SK-N-SH (cell line): ENCODE measurements around the gene CHID1. TPM values are rescaled to one million over a fixed set of nuclear protein-coding genes. Genes with fewer than 3 reads are reported as not detected.

ENCODE experiments used
- CTCF ChIA-PET: fragments of 300-600, 350-600 bp; formaldehyde crosslinking; extraction: SDS; loops from one replicate; lab custom pipeline; 2021; lab: Yijun Ruan, JAX
- POLR2A ChIA-PET: fragments of 350-600 bp; sonication (Branson Sonifier 250); formaldehyde crosslinking; extraction: SDS; loops from one replicate; lab custom pipeline; 2020; ENCODE audit warnings: antibody characterized with exemption, inconsistent platforms; lab: Yijun Ruan, JAX
- DNase-seq: peaks from one replicate; pipeline ENCODE4 v3.0.0; 2012
- H2AFZ ChIP-seq: fragments of 200-600 bp; sonication (generic); 2 replicates; pipeline ENCODE4 v1.8.1; 2016; ENCODE audit warnings: antibody characterized with exemption, mild to moderate bottlenecking, low read depth
- H3F3A ChIP-seq: fragments of 200-600 bp; sonication (generic); replicated peaks from 2 replicates; pipeline ENCODE3; 2016; ENCODE audit warnings: antibody characterized with exemption, mild to moderate bottlenecking; ENCODE audit not compliant: insufficient read depth
- H3K27ac ChIP-seq, 2 experiments: fragments of 200-500 bp in 1 of 2; fragments of 200-600 bp in 1 of 2; sonication (Bioruptor generic) in 1 of 2; sonication (generic), shearing (Covaris generic) in 1 of 2; 2 replicates each; pipeline versions ENCODE4 v1.5.1 to v1.6.1; 2014 to 2016; ENCODE audit warnings: low read depth in 2 of 2, inconsistent platforms in 1 of 2, low read length in 1 of 2, mild to moderate bottlenecking in 1 of 2, mixed read lengths in 1 of 2
- H3K27me3 ChIP-seq: fragments of 200-600 bp; sonication (generic), shearing (Covaris generic); 2 replicates; pipeline ENCODE4 v1.6.1; 2016; ENCODE audit warnings: mixed run types; ENCODE audit not compliant: insufficient read depth
- H3K36me3 ChIP-seq, 2 experiments: fragments of 200-500 bp in 1 of 2; fragments of 200-600 bp in 1 of 2; sonication (Bioruptor generic) in 1 of 2; sonication (generic) in 1 of 2; replicated peaks in 1 of 2; 2 replicates each; pipeline versions ENCODE3 to v1.5.1; 2014 to 2016; ENCODE audit warnings: low read length in 1 of 2, mild to moderate bottlenecking in 1 of 2; ENCODE audit not compliant: insufficient read depth in 2 of 2, control insufficient read depth in 1 of 2
- H3K4me1 ChIP-seq, 2 experiments: fragments of 200-500 bp in 1 of 2; fragments of 200-600 bp in 1 of 2; sonication (Bioruptor generic) in 1 of 2; sonication (generic), shearing (Covaris generic) in 1 of 2; 2 replicates each; pipeline versions ENCODE4 v1.5.1 to v1.6.1; 2014 to 2016; ENCODE audit warnings: low read depth in 1 of 2, low read length in 1 of 2, mixed run types in 1 of 2; ENCODE audit not compliant: insufficient read depth in 2 of 2, control insufficient read depth in 1 of 2
- H3K4me2 ChIP-seq: fragments of 200-600 bp; sonication (generic), shearing (Covaris generic); 2 replicates; pipeline ENCODE4 v1.6.1; 2017; ENCODE audit warnings: mixed run types
- H3K4me3 ChIP-seq, 2 experiments: fragments of 200-500 bp in 1 of 2; fragments of 200-600 bp in 1 of 2; sonication (Bioruptor generic) in 1 of 2; sonication (generic), shearing (Covaris generic) in 1 of 2; 2 replicates each; pipeline versions ENCODE4 v1.5.1 to v1.8.1; 2014 to 2016; ENCODE audit warnings: low read depth in 2 of 2, inconsistent platforms in 1 of 2, low read length in 1 of 2, mild to moderate bottlenecking in 1 of 2, mixed read lengths in 1 of 2, moderate library complexity in 1 of 2
- H3K79me2 ChIP-seq: fragments of 200-600 bp; sonication (generic); 2 replicates; pipeline ENCODE4 v1.8.1; 2017; ENCODE audit warnings: mild to moderate bottlenecking; ENCODE audit not compliant: insufficient read depth
- H3K9ac ChIP-seq: fragments of 200-600 bp; sonication (generic); 2 replicates; pipeline ENCODE4 v1.6.1; 2017; ENCODE audit warnings: mixed run types
- H3K9me2 ChIP-seq: fragments of 200-600 bp; sonication (generic); 2 replicates; pipeline ENCODE4 v1.6.1; 2017; ENCODE audit warnings: mixed run types
- H3K9me3 ChIP-seq: fragments of 200-600 bp; sonication (generic); 2 replicates; pipeline ENCODE4 v1.6.1; 2017; ENCODE audit warnings: mixed run types, mild to moderate bottlenecking, moderate library complexity
- H4K20me1 ChIP-seq: fragments of 200-600 bp; sonication (generic); 2 replicates; pipeline ENCODE4 v1.6.1; 2017; ENCODE audit warnings: mild to moderate bottlenecking, mixed run types; ENCODE audit not compliant: insufficient read depth
- ELF1 ChIP-seq: IDR thresholded peaks from 2 replicates; pipeline ENCODE4 v1.4.0; 2012
- EP300 ChIP-seq, 2 experiments: IDR thresholded peaks; 2 replicates each; pipeline versions ENCODE4 v1.4.0 to v1.6.1; 2012; ENCODE audit warnings: borderline replicate concordance in 1 of 2, low read depth in 1 of 2, low read length in 1 of 2
- EZH2phosphoT487 ChIP-seq: fragments of 200-600 bp; sonication (generic); IDR thresholded peaks from 2 replicates; pipeline ENCODE4 v1.6.1; 2017; ENCODE audit warnings: low read depth, mixed run types, mild to moderate bottlenecking, antibody characterized with exemption, moderate library complexity, borderline replicate concordance
- FOXM1 ChIP-seq: IDR thresholded peaks from 2 replicates; pipeline ENCODE4 v1.4.0; 2012; ENCODE audit warnings: low read depth, mild to moderate bottlenecking
- GABPA ChIP-seq: IDR thresholded peaks from 2 replicates; pipeline ENCODE4 v1.4.0; 2012; ENCODE audit warnings: low read depth, mild to moderate bottlenecking
- GATA2 ChIP-seq: sonication (generic); formaldehyde crosslinking; IDR thresholded peaks from 2 replicates; pipeline ENCODE4 v1.5.0; 2020; ENCODE audit warnings: mild to moderate bottlenecking, missing genetic modification reagents
- JUND ChIP-seq: IDR thresholded peaks from 2 replicates; pipeline ENCODE4 v1.4.0; 2012
- MEF2A ChIP-seq: IDR thresholded peaks from 2 replicates; pipeline ENCODE4 v1.4.0; 2012; ENCODE audit warnings: low read depth, borderline replicate concordance
- MXI1 ChIP-seq: IDR thresholded peaks from 2 replicates; pipeline ENCODE4 v1.6.1; 2012; ENCODE audit warnings: mild to moderate bottlenecking, low read depth, low read length, improper control_type of control experiment
- POLR2AphosphoS5 ChIP-seq: IDR thresholded peaks from 2 replicates; pipeline ENCODE4 v1.6.1; 2012; ENCODE audit warnings: low read depth, low read length
- RXRA ChIP-seq: IDR thresholded peaks from 2 replicates; pipeline ENCODE4 v1.4.0; 2012; ENCODE audit warnings: low read depth, mild to moderate bottlenecking, borderline replicate concordance
- SIN3A ChIP-seq: IDR thresholded peaks from 2 replicates; pipeline ENCODE4 v1.6.1; 2012; ENCODE audit warnings: low read depth, mild to moderate bottlenecking, low read length, moderate library complexity, borderline replicate concordance
- SMC3 ChIP-seq: IDR thresholded peaks from 2 replicates; pipeline ENCODE4 v1.6.1; 2012; ENCODE audit warnings: low read depth, low read length, improper control_type of control experiment
- TCF12 ChIP-seq: IDR thresholded peaks from 2 replicates; pipeline ENCODE4 v1.4.0; 2012
- TEAD4 ChIP-seq: IDR thresholded peaks from 2 replicates; pipeline ENCODE4 v1.4.0; 2012; ENCODE audit warnings: mild to moderate bottlenecking, borderline replicate concordance; ENCODE audit not compliant: insufficient read depth
- WGBS: methylation state at CpG from one replicate; pipeline ENCODE4 v1.1.6; 2017; ENCODE audit warnings: low lambda C conversion rate; 5-methylcytosine and 5-hydroxymethylcytosine counted together
- polyA plus RNA-seq, 3 experiments: library from polyadenylated mRNA; depleted of rRNA; stranded (reverse); fragments of >200 nt; gene quantifications; 2 replicates each; pipeline ENCODE4 v1.2.3, GENCODE V29; 2012
- TF ChIP-seq, protein P1 (sequence below): IDR thresholded peaks from 2 replicates; pipeline ENCODE4 v1.4.0; 2012; ENCODE audit warnings: low read depth, borderline replicate concordance
- TF ChIP-seq, protein P2 (sequence below): fragments of 150-350 bp; IDR thresholded peaks from 2 replicates; pipeline ENCODE4 v1.6.1; 2016; ENCODE audit warnings: mild to moderate bottlenecking, low read depth, low read length

CHID1 gene
- polyA plus RNA-seq, 1 of the 3 experiments (the other 2 are of a cell fraction): 231 TPM

DNA sequence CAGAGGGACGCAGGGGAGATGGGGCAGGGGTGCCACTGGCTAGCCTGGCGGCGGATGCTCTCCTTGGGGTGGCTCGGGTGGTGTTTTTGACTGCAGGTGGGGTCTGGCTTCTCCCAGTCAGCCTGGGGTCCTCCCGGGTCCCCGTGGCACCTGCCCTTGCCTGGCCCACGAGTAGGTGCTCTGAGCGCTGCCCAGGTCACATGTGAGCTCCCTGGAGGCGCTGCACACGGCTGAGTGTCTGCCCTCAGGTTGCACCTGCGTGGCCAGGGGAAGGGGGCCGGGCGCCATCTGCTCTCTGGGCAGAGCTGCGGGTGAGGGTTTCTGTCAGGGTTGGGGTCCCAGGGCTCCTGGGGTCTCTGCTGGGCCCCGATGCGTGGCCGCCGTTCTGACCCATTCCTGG lies 62.7 kb downstream of the CHID1 start:
- no peaks in the 10 kb centered on the region for H3K9me3 ChIP-seq
- no peaks in the 10 kb centered on the region for H3K27me3 ChIP-seq
- ChIA-PET POLR2A (interaction anchor here (0.8 to 1.5 kb wide), 2 partner anchors 12 to 204 kb away, joined by 3 read pairs; no protein-coding TSS in a partner anchor), CTCF (interaction anchor here (0.8 to 7.5 kb wide), 29 partner anchors 9 to 242 kb away, joined by 3 to 70 read pairs (median 5); partner anchors contain the start of gene MUC6)
- peak overlapping the region; percentile 86; the same call in 1 of the 2 replicates for H3K4me2 ChIP-seq
- no peak overlapping the region for H2AFZ ChIP-seq
- no peak for DNase-seq
- 100% methylated on average over 1 of the region's 18 CpGs for WGBS
- H3K4me1 ChIP-seq: peaks cover 32 to 44% of the 10 kb centered on the region in 2 experiments; a peak in 3 of 4 replicates
- peaks cover 41% of the 10 kb centered on the region for H4K20me1 ChIP-seq
- peaks cover 63% of the 10 kb centered on the region for H3K79me2 ChIP-seq
- no peak overlapping the region for H3K9ac ChIP-seq
- no peaks in the 10 kb centered on the region for H3K9me2 ChIP-seq
- H3K27ac ChIP-seq: no peak overlapping the region
- no peak overlapping the region; a peak in 1 of 4 replicates for H3K4me3 ChIP-seq
- TF ChIP-seq SIN3A (no peak), SMC3 (no peak), POLR2AphosphoS5 (no peak), GATA2 (CRISPR knock-in tag) (no peak), MEF2A (no peak), FOXM1 (no peak), JUND (no peak), GABPA (no peak), TCF12 (no peak), ELF1 (no peak), RXRA (no peak), TEAD4 (no peak), EZH2phosphoT487 (no peak)
- TF ChIP-seq, protein P1, sequence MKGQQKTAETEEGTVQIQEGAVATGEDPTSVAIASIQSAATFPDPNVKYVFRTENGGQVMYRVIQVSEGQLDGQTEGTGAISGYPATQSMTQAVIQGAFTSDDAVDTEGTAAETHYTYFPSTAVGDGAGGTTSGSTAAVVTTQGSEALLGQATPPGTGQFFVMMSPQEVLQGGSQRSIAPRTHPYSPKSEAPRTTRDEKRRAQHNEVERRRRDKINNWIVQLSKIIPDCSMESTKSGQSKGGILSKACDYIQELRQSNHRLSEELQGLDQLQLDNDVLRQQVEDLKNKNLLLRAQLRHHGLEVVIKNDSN: no peak
- H3K36me3 ChIP-seq: no peaks in the 10 kb centered on the region
- peaks cover 22% of the 10 kb centered on the region for H3F3A ChIP-seq

DNA sequence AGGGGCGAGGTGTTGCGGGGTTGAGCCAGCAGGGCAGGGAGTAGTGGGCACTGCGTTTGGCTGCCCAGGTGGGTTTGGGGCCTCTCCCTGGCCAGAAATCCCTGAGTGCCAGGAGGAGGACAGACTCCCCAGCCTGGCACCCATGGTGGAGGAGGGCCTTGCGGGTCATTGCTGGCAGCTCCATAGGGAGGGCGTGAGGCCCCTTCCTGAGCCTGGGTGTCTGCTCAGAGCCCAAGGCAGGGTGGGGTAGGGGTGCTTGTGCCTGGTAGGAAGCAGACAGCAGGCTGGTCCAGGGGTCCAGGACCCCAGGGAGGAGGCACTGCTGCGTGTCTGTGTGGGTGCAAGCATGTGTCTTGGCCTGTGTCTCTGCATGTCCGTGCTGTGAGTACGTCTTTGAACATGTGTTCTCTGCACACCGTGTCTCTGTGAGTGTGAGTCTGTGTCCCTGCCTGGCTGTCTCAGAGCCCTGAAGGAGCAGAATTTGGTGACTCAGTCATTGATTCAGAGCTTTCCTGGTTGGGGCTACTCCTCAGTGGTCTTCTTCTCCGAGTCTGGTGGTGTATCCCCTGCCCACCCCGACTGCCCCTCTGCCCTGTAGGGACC lies 64.0 kb downstream of the CHID1 start:
- ChIA-PET CTCF (interaction anchor here (0.9 to 7.5 kb wide), 9 partner anchors 9 to 204 kb away, joined by 3 to 70 read pairs (median 21); partner anchors contain the start of gene PNPLA2), POLR2A (no interaction called here)
- no peaks in the 10 kb centered on the region for H3K27me3 ChIP-seq
- H2AFZ ChIP-seq: no peak overlapping the region
- H3K4me3 ChIP-seq: peak overlapping the region in 1 of 2 experiments; percentile 100; a peak in 1 of 4 replicates
- no peaks in the 10 kb centered on the region for H3K9me3 ChIP-seq
- H3K9me2 ChIP-seq: no peaks in the 10 kb centered on the region
- peak overlapping the region; percentile 100 for H3K4me2 ChIP-seq
- peak overlapping the region in 1 of 2 experiments; percentile 91; a peak in 2 of 4 replicates for H3K27ac ChIP-seq
- WGBS: 68% methylated on average over 7 of the region's 11 CpGs
- peaks cover 38% of the 10 kb centered on the region for H4K20me1 ChIP-seq
- H3F3A ChIP-seq: peaks cover 22% of the 10 kb centered on the region
- H3K79me2 ChIP-seq: peaks cover 63% of the 10 kb centered on the region
- peaks cover 32 to 44% of the 10 kb centered on the region in 2 experiments; a peak in 3 of 4 replicates for H3K4me1 ChIP-seq
- peaks cover 0 to 4% of the 10 kb centered on the region in 2 experiments for H3K36me3 ChIP-seq
- no peak for DNase-seq
- peak overlapping the region; percentile 97; the same call in 1 of the 2 replicates for H3K9ac ChIP-seq
- TF ChIP-seq RXRA (no peak), ELF1 (no peak), GABPA (no peak), EP300 (IDR thresholded peaks at IDR 0.05; ENCODE audit: borderline replicate concordance in 1 of 2, low read depth in 1 of 2, low read length in 1 of 2) (no peak), SIN3A (no peak), MXI1 (no peak)
- TF ChIP-seq, protein P2, sequence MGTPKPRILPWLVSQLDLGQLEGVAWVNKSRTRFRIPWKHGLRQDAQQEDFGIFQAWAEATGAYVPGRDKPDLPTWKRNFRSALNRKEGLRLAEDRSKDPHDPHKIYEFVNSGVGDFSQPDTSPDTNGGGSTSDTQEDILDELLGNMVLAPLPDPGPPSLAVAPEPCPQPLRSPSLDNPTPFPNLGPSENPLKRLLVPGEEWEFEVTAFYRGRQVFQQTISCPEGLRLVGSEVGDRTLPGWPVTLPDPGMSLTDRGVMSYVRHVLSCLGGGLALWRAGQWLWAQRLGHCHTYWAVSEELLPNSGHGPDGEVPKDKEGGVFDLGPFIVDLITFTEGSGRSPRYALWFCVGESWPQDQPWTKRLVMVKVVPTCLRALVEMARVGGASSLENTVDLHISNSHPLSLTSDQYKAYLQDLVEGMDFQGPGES: no peak
